SHP77 treated with DMSO at 0.1 percent for 48 hours (cell line): Measurements from ENCODE around the gene ZNF618.

Experiments
- DNase-seq: peaks from one replicate; lab custom pipeline; 2025; lab: John Stamatoyannopoulos, UW

ZNF618 gene

DNA sequence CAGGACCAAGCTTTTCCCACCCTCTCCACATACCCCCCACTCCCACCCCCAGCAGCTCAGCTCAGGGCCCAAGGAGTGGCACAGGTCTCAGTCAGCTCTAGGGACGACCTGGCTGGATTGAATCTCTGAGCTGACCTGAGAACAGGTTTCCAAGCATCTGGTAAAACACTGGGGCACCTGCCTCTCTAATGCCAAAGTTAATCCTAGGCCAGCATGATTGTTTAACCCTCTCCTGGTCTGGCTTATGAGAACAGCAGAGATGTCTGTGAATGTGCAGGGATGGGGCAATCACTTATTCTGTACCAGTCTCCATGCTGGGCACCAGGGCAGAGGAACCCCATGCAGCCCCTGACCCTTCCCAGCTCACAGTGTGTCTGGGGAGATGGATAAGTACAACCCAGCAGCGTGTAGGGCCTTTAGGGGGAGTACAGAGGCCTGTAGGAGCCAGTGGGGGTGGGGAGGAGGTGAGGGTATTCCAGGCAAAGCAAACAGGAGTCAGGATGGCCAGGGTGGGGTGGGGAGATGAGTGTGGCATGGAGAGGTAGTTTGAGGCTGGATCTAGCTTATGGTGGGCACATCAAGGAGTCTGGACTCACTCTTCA is 223.7 kb downstream of the ZNF618 start:
- DNase-seq = no peak

DNA sequence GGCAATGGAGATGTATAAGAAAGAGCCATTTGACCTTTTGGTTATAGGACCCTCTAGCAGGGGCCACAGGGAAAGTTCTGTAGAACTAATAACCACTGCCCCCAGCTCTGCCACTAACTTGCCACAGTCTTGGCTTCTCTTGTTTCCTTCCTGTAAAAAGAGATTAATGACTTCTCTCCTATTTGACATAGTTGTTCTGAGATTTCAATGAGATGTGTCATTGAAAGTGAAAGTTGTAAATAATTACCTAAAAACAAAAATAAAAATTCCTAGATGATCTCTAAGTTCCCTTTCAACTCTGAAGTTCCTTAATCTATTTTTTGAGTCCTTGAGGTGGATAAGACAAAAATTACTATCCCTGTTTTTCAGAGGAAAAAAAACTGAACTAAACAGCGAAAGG is 224.4 kb downstream of the ZNF618 start:
- DNase-seq = no peak

DNA sequence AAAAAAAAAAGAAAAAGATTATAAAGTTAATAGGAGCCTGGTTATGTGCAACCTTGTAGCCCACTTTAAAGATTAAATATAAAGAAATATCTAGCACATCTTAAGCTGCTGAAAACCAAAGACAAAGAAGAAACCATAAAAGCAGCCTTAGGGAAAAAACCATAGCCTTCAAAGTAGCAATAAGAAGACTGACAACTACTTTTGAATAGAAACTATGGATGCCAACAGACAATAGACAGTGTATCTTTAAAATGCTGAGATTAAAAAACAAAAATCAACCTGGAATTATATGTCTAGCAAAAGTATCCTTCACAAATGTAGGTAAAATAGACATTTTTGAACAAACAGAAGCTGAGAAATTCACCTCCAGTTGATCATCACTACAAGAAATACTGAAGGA is 226.4 kb downstream of the ZNF618 start:
- DNase-seq = no peak

DNA sequence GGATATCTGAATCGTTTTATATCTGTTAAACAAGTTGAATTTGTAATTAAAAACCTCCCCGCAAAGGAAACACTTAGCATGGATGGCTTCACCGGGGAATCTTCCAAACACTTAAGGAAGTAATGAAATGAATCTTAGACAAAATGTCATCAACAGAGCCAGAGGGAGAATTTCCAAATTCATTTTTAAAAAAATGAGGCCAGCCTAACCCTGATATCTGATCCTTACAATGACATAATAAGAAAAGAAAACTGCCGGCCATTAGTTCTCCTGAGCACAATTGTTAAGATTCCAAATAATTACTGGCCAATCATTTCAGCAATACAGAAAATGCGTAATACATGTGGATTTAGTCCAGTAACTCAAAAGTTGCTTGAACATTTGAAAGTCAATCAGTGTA is 229.1 kb downstream of the ZNF618 start:
- no peak for DNase-seq
